RPMI8226 (cell line): Measurements from ENCODE around the gene ZEB2.

ENCODE experiments used
- DNase-seq: peaks from one replicate; pipeline ENCODE4 v3.0.0-alpha.2; 2015

The ZEB2 gene

DNA sequence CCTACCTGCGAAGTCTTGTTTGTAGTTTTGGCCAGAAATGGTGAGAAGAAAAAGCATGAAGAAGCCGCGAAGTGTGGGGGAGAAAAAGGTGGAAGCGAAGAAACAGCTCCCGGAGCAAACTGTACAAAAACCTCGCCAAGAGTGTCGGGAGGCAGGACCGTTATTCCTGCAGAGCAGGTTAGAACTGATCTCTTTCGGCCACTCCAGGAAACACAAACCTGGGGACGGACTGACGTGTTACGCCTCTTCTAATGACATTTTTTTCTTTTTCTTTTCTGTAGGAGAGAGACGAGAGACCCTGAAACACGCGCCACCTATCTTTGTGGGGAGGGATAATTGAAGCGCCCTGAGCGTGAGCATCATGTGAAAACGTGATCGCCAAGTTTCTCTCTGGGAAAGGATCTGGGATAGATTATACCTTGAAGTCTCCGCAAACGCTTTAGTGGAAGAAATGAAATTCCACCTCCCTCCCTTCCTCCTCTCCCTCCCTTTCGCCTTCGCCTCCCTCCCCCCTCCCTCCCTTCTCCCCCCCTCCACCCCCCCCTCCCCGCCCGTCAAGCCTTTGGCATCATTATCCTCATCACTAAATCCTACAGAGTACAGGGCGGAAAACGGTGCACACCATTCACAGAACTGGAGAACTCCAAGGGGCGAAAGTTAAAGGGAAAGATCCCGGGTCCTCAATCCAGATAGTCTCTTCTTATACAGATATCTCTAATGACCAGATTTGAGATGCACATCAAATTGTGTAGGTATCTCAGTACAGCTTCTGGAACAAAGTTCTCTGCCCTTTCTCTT is at the start of gene ZEB2:
TSS of gene ZEB2 (minus strand) at position 186 of the 798 bp plus-strand sequence. CDS start 2,769 bp downstream, outside the sequence.
- peak; percentile 24 for DNase-seq

GRCh38 chr2:144567745-144568144 is 47.8 kb upstream of the ZEB2 start:
- no peak for DNase-seq

DNA sequence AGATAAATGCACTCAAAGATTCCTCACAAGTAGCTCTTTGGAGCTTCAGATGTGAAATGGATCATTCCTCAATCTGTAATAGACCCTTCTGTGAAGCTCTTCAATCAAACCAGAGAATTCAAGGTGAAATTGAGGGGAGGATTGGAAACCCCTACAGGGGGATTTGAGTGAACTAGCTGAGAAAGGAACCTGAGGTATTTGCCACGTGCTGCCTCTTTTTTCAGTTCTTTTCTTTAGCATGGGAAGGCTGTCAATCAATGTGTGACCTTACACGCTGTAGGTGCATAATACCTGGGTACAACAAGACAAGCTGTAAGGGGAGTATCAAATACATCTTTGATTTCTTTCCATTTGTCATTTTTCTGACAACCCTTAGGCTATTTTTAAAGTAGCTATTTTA is 46.5 kb upstream of the ZEB2 start:
- DNase-seq, result no peak

GRCh38 chr2:144560251-144560650 is 40.3 kb upstream of the ZEB2 start:
- no peak for DNase-seq

GRCh38 chr2:144559681-144560080 is 39.8 kb upstream of the ZEB2 start:
- no peak for DNase-seq

- DNase-seq, result no peak
Observed at GRCh38 chr2:144559242-144559641, 39.3 kb upstream of the ZEB2 start.

- no peak for DNase-seq
Observed at GRCh38 chr2:144554492-144555210, 34.7 kb upstream of the ZEB2 start.

DNA sequence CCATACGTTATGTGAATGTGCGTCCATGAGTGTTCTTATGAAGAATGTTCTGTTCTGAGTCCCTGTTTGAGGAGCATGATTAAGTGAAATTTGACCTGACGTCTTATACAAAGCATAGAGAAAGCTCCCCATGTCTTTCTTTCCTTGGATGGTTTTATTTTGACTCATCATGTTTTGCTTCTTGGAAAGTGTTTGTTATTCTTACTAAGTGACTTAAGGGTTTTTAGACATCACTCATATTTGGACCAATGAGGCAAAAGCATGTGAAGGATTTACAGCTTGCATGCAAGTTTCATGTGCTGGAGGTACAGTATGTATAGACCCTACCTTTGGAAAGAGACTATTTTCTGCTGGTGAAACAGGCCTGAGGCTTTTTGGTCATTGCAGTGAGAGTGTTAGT is 33.5 kb upstream of the ZEB2 start:
- DNase-seq, result no peak

DNA sequence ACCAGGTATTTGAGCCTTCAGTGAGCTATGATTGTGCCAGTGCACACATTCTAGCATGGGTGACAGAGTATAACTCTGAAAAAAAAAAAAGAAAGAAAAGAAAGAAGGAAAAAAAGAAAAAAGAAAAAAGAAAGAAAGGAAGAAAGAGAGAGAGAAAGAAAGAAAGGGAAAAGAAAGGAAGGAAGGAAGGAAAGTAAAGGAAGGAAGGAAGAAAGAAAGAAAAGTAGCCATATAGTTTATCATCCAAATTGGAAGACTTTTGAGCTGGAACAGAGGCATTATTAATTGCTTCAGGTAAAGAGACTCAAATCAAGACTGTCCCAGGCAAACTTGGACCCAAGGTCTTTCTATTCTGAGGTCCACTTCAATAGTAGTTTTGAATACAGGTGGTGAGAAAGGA is 32.9 kb upstream of the ZEB2 start:
- DNase-seq, result no peak

GRCh38 chr2:144550911-144551310 is 31.0 kb upstream of the ZEB2 start:
- DNase-seq, result no peak

DNA sequence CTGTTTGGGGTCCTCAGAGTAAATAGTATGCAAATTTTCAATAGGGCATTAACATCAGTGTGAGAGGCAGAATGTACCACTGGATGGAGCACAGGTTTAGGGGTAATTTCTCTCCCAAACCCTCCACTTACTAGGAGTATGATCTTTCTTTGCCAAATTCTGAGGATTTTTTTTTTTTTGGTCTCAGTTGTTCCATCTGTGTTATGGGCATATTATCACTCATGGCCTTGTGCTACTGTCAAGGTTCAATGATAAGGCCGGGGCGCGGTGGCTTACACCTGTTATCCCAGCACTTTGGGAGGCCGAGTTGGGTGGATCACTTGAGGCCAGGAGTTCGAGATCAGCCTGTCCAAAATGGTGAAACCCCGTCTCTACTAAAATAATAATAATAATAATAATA is 30.2 kb upstream of the ZEB2 start:
- DNase-seq, result no peak

DNA sequence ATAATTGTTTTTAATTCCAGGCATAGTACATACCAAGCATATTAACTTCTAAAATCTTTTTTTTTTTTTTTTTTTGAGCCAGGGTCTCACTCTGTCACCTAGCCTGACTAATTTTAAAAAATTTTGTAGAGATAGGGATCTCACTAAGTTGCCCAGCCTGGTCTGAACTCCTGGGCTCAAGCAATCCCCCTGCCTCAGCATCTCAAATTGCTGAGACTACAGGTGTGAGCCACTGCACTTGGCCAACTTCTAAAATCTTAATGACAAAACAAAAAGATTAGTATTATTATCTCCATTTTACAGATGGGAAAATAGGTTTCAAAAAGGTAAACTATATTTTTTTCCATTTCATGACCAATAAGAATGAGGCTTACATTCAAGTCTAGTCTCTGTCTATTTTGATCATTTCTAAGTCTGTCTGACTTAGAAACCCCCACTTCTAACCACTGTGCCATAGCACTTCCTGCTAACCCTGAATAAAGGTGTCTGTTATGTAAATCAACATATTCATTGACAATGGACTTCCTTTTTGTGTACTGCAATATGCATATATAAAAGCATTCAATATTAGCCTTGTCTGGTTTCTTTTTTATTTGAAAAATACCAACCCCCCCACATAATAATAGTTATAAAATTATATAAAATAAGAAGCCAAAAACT is 28.7 kb upstream of the ZEB2 start:
- DNase-seq, result no peak

DNA sequence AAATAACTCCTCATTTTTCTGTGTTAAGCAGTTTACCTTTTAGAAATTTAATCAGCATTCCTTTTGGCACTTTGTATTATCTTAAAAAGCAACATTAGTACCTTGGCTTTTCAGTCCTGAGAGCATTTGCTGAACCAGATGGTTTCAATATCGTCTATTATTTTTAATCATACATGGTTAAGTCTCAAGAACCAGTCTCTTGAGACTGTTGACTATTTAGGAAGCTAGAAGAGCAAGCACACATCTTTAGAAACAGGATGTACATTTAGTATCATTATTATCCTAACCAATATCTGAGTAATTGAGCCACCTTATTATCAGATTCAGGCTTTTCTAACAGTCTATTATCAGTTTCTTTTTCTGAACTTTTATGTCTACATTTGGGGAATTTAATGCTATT is 28.2 kb upstream of the ZEB2 start:
- DNase-seq, result no peak

GRCh38 chr2:144547494-144547893 is 27.6 kb upstream of the ZEB2 start:
- DNase-seq, result no peak

DNA sequence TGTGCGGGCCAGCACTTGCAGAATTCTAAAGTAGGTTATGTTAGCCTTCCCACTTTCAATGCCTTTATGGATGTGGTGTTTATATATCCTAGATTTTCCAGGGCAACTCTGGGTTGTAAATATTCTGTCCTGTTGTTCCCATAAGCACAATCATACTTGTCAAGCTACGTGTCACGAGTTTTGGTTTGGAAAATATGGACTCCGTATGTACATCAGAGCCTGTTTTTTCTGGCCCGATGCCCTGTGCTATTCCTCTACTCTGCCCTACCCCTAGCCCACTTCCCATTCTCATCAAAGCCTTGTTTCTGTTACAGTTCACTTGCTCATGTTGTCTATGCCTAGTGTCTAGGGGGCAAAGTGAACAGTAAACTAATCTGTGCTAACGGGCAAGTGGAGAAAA is 27.0 kb upstream of the ZEB2 start:
- DNase-seq, result no peak

DNA sequence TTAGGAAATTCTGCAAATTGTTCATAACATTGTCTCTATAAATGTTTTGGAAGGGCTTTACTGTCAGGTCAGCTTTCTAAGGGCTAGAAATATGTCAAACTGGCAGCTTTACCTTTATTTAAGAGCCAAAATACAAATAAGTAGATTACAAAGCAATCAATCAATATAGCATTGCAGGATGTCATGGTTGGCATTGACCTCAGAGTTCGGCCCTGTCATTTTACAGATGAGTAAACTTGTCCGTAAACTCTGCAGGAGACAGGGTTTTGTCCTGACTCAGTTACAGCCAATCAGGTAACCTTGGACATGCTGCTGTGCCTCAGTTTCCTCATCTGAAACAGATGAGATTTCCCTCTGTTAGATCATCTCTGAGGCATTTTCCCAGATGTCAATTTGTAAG is 25.9 kb upstream of the ZEB2 start:
- no peak for DNase-seq

GRCh38 chr2:144544053-144544452 is 24.1 kb upstream of the ZEB2 start:
- no peak for DNase-seq

GRCh38 chr2:144541396-144541795 is 21.5 kb upstream of the ZEB2 start:
- DNase-seq, result no peak

GRCh38 chr2:144539289-144539782 is 19.4 kb upstream of the ZEB2 start:
- no peak for DNase-seq

GRCh38 chr2:144535300-144535699 is 15.4 kb upstream of the ZEB2 start:
- no peak for DNase-seq

- DNase-seq, result no peak
Observed at GRCh38 chr2:144533221-144533620, 13.3 kb upstream of the ZEB2 start.

- DNase-seq, result no peak
Observed at GRCh38 chr2:144530596-144530995, 10.7 kb upstream of the ZEB2 start.

- DNase-seq, result no peak
Observed at GRCh38 chr2:144529841-144530240, 9.9 kb upstream of the ZEB2 start.

- DNase-seq, result no peak
Observed at GRCh38 chr2:144528108-144528507, 8.2 kb upstream of the ZEB2 start.
